C4-2B (cell line): ENCODE measurements around the gene CFAP65.

ENCODE experiments used
- CTCF ChIP-seq: fragments of 450-650 bp; conservative IDR thresholded peaks from 2 replicates; pipeline ENCODE4 v1.5.1; 2017; ENCODE audit warnings: mild to moderate bottlenecking
- ZFX ChIP-seq: fragments of 450-650 bp; IDR thresholded peaks from 2 replicates; pipeline ENCODE4 v1.6.1; 2017

GRCh38 chr2:219078126-219078525 is 36.8 kb upstream of the CFAP65 start:
- TF ChIP-seq CTCF: 0 out of 2 replicates have a peak, but pooled peaks have one; percentile 19
- no peak for TF ChIP-seq ZFX
